Endothelial cell of umbilical vein (primary cell): Measurements from ENCODE around the gene TAS1R3. TPM values are rescaled to one million over a fixed set of nuclear protein-coding genes. Genes with fewer than 3 reads are reported as not detected.

ENCODE experiments used
- BruUV-seq: library from RNA; stranded (reverse); fragments of 400-500 nt; replicated peaks from 2 replicates; lab custom pipeline; 2021; lab: Mats Ljungman, UMichigan
- CTCF ChIA-PET: fragments of 300-600, 350-600 bp; sonication (Branson Sonifier 250); formaldehyde crosslinking; loops from one replicate; lab custom pipeline; 2021; ENCODE audit warnings: antibody characterized with exemption, inconsistent platforms; lab: Charles Lee
- POLR2A ChIA-PET: fragments of 300-600, 350-600 bp; sonication (Branson Sonifier 250); formaldehyde crosslinking; loops from one replicate; lab custom pipeline; 2021; ENCODE audit warnings: antibody characterized with exemption, inconsistent platforms; lab: Charles Lee
- DNase-seq: peaks from one replicate; pipeline ENCODE4 v3.0.0-alpha.2; 2011; ENCODE audit warnings: low read depth, low spot score
- FAIRE-seq: peaks from 2 replicates; lab custom pipeline; 2011; peaks lifted over from hg19 to GRCh38; lab: Jason Lieb, UNC
- H2AFZ ChIP-seq: 2 replicates; pipeline ENCODE4 v1.6.0; 2012; ENCODE audit warnings: low read depth, low read length, control low read depth, inconsistent platforms
- H3K27ac ChIP-seq: 2 replicates; pipeline ENCODE4 v1.5.1; 2011; ENCODE audit warnings: low read depth, mild to moderate bottlenecking, control low read depth, low read length, moderate library complexity; ENCODE audit not compliant: insufficient read depth
- H3K27me3 ChIP-seq, 2 experiments: 2 replicates each; pipeline versions ENCODE4 v1.6.0 to v1.6.1; 2011; ENCODE audit warnings: low read length in 2 of 2, mixed read lengths in 1 of 2; ENCODE audit not compliant: control insufficient read depth in 2 of 2, insufficient read depth in 2 of 2
- H3K36me3 ChIP-seq, 2 experiments: 2 replicates in 1 of 2; 3 replicates in 1 of 2; pipeline ENCODE4 v1.5.1; 2011; ENCODE audit warnings: low read length in 2 of 2, mild to moderate bottlenecking in 1 of 2, moderate library complexity in 1 of 2; ENCODE audit not compliant: control insufficient read depth in 2 of 2, insufficient read depth in 2 of 2; ENCODE audit errors: extremely low read depth in 1 of 2
- H3K4me1 ChIP-seq: 3 replicates; pipeline ENCODE4 v1.5.1; 2011; ENCODE audit warnings: mild to moderate bottlenecking, low read length; ENCODE audit not compliant: control insufficient read depth, insufficient read depth; ENCODE audit errors: extremely low read depth
- H3K4me2 ChIP-seq: 2 replicates; pipeline ENCODE4 v1.6.1; 2011; ENCODE audit warnings: low read length, control low read depth, mixed read lengths; ENCODE audit not compliant: insufficient read depth
- H3K4me3 ChIP-seq, 3 experiments: fragments of 200-600 bp in 1 of 3; sonication (generic), shearing (Covaris generic) in 1 of 3; replicated peaks in 1 of 3; 2 replicates each; pipeline ENCODE4 v1.5.1; 2011 to 2016; ENCODE audit warnings: control low read depth in 3 of 3, low read length in 3 of 3, mild to moderate bottlenecking in 2 of 3, inconsistent platforms in 1 of 3, low read depth in 1 of 3, moderate library complexity in 1 of 3; ENCODE audit not compliant: insufficient read depth in 1 of 3
- H3K79me2 ChIP-seq: 2 replicates; pipeline ENCODE4 v1.6.0; 2012; ENCODE audit warnings: low read length, inconsistent platforms; ENCODE audit not compliant: control insufficient read depth, insufficient read depth
- H3K9ac ChIP-seq: replicated peaks from 2 replicates; pipeline ENCODE3; 2011; ENCODE audit warnings: low read length, control low read depth; ENCODE audit not compliant: insufficient read depth; ENCODE audit errors: extremely low read depth
- H3K9me1 ChIP-seq: replicated peaks from 3 replicates; pipeline ENCODE4 v1.6.0; 2011; ENCODE audit warnings: mild to moderate bottlenecking, low read length; ENCODE audit not compliant: control insufficient read depth, insufficient read depth; ENCODE audit errors: extremely low read depth
- H3K9me3 ChIP-seq: replicated peaks from 2 replicates; pipeline ENCODE4 v1.5.1; 2012; ENCODE audit warnings: low read length, inconsistent platforms; ENCODE audit not compliant: control insufficient read depth, insufficient read depth
- H4K20me1 ChIP-seq: replicated peaks from 2 replicates; pipeline ENCODE3; 2011; ENCODE audit warnings: mild to moderate bottlenecking, low read length; ENCODE audit not compliant: control insufficient read depth, insufficient read depth; ENCODE audit errors: extremely low read depth
- EZH2 ChIP-seq: IDR thresholded peaks from 2 replicates; pipeline ENCODE4 v1.6.1; 2012; ENCODE audit warnings: borderline replicate concordance, low read depth, mild to moderate bottlenecking, moderate library complexity, low read length, inconsistent platforms; ENCODE audit not compliant: severe bottlenecking
- GATA2 ChIP-seq: IDR thresholded peaks from 2 replicates; pipeline ENCODE4 v1.7.0; 2011; ENCODE audit warnings: low read depth, mild to moderate bottlenecking, moderate library complexity, mixed read lengths, low read length; ENCODE audit not compliant: insufficient read length, insufficient read depth
- JUN ChIP-seq: IDR thresholded peaks from 2 replicates; pipeline ENCODE4 v1.6.1; 2011; ENCODE audit warnings: borderline replicate concordance, low read depth; ENCODE audit not compliant: insufficient read length, insufficient read depth
- MYC ChIP-seq: IDR thresholded peaks from one replicate; pipeline ENCODE4 v1.6.1; 2011; ENCODE audit warnings: mild to moderate bottlenecking, low read depth, low read length
- POLR2A ChIP-seq: IDR thresholded peaks from 2 replicates; pipeline ENCODE4 v1.6.1; 2012; ENCODE audit warnings: low read depth, mild to moderate bottlenecking, control low read depth, low read length
- dilution Hi-C: fragments of 300-500 bp; cut with MboI; formaldehyde crosslinking; loops from one replicate; pipeline ENCODE4 v1.15.0; 2019; ENCODE audit warnings: low sequenced_read_pairs; ENCODE audit not compliant: extremely low pct_ligation_motif_present
- intact Hi-C: fragments of 100-400 bp; cut with micrococcal nuclease; formaldehyde crosslinking; loops from one replicate; pipeline ENCODE4 v1.10.0; 2022
- polyA plus RNA-seq, 4 experiments: library from polyadenylated mRNA; depleted of rRNA in 3 of 4; stranded (reverse) in 3 of 4; unstranded in 1 of 4; fragments of >200 nt; gene quantifications; 2 replicates each; pipeline versions ENCODE4 v1.2.1 to v1.2.3, GENCODE V29; 2011 to 2012; ENCODE audit warnings: missing spikeins in 1 of 4
- total RNA-seq: library from RNA; stranded (reverse); gene quantifications from 2 replicates; pipeline ENCODE4 v1.2.3, GENCODE V29; 2021
- TF ChIP-seq, protein P1 (sequence below): IDR thresholded peaks from 2 replicates; pipeline ENCODE4 v1.6.1; 2011; ENCODE audit not compliant: insufficient read depth, insufficient read length
- TF ChIP-seq, protein P2 (sequence below), 2 donors: IDR thresholded peaks; 1 replicate in 1 of 2; 2 replicates in 1 of 2; pipeline ENCODE4 v1.5.1; 2011; ENCODE audit warnings: low read length in 2 of 2, mild to moderate bottlenecking in 2 of 2, moderate library complexity in 2 of 2, control low read depth in 1 of 2, inconsistent platforms in 1 of 2, low read depth in 1 of 2; ENCODE audit not compliant: insufficient read depth in 1 of 2; ENCODE audit errors: extremely low read depth in 1 of 2

The TAS1R3 gene
- total and polyA plus RNA-seq, 2 donors (not counting 3 experiments of a cell fraction or from before 2014, with no cell fraction given) = 0.26 to 0.38 TPM

DNA sequence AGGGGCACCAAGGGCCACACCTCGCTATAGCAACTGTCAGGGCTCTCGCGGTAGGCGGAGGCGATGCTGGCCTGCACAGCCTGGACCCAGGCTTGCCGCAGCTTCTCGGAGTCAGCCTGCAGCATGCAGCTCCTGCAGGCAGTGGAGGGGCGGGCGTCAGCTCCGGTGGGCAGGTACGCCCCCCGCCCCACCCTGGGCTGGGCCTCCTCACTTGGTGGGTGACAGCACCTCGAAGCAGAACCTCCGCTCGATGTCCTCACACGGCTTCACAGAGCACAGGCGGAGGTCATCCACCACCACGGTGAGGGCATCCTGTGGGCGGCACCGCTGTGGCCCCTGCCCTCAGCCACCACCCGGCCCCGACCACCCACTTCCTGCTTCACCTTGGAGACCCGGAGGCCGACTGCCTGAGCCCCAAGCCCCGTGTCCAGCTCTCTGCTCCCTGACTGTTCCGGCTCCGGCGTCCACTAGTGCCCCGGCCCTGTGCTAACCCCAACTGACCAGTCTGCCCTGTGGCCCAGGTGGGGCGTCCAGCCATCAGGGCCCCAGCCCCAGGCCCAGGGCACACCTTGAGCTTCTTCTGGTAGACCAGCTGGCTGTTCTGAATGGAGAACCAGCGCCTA lies 33.2 kb upstream of the TAS1R3 start:
- no peak for TF ChIP-seq GATA2
- no peak for TF ChIP-seq POLR2A
- TF ChIP-seq, protein P1, sequence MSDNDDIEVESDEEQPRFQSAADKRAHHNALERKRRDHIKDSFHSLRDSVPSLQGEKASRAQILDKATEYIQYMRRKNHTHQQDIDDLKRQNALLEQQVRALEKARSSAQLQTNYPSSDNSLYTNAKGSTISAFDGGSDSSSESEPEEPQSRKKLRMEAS = no peak
- TF ChIP-seq JUN = no peak
- TF ChIP-seq EZH2 = no peak
- TF ChIP-seq MYC = no peak
- TF ChIP-seq, protein P2, sequence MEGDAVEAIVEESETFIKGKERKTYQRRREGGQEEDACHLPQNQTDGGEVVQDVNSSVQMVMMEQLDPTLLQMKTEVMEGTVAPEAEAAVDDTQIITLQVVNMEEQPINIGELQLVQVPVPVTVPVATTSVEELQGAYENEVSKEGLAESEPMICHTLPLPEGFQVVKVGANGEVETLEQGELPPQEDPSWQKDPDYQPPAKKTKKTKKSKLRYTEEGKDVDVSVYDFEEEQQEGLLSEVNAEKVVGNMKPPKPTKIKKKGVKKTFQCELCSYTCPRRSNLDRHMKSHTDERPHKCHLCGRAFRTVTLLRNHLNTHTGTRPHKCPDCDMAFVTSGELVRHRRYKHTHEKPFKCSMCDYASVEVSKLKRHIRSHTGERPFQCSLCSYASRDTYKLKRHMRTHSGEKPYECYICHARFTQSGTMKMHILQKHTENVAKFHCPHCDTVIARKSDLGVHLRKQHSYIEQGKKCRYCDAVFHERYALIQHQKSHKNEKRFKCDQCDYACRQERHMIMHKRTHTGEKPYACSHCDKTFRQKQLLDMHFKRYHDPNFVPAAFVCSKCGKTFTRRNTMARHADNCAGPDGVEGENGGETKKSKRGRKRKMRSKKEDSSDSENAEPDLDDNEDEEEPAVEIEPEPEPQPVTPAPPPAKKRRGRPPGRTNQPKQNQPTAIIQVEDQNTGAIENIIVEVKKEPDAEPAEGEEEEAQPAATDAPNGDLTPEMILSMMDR (IDR thresholded peaks at IDR 0.05; ENCODE audit: extremely low read depth in 1 of 2, insufficient read depth in 1 of 2, low read depth in 1 of 2, low read length in 2 of 2) = no peak
- Histone ChIP-seq H3K27ac (no peak overlapping the region), H3K9me3 (no peaks in the 10 kb centered on the region), H3K36me3 (no peaks in the 10 kb centered on the region), H3K9me1 (no peaks in the 10 kb centered on the region), H3K27me3 (no peaks in the 10 kb centered on the region), H3K4me1 (no peaks in the 10 kb centered on the region), H3K4me2 (no peak overlapping the region), H3K79me2 (no peaks in the 10 kb centered on the region), H3K4me3 (no peak overlapping the region), H4K20me1 (no peaks in the 10 kb centered on the region), H3K9ac (no peak overlapping the region), H2AFZ (no peak overlapping the region)
- intact Hi-C loops (no loop called here), dilution Hi-C loops (no loop called here)
- CTCF ChIA-PET = no interaction called here
- no peak for DNase-seq
- POLR2A ChIA-PET = no interaction called here
- no TSS peak for BruUV-seq
- no peak for FAIRE-seq
